Neural progenitor cell (in vitro differentiated cells): ENCODE data around the gene PGPEP1.

Experiments
- CTCF ChIP-seq: fragments of 200-600 bp; sonication (generic); IDR thresholded peaks from 2 replicates; pipeline ENCODE4 v1.5.1; 2017; ENCODE audit warnings: antibody characterized with exemption, mild to moderate bottlenecking
- EZH2 ChIP-seq: fragments of 200-600 bp; sonication (generic); IDR thresholded peaks from 2 replicates; pipeline ENCODE4 v1.6.1; 2017; ENCODE audit warnings: antibody characterized with exemption, mild to moderate bottlenecking, moderate library complexity
- EZH2phosphoT487 ChIP-seq: fragments of 200-600 bp; sonication (generic); IDR thresholded peaks from 2 replicates; pipeline ENCODE4 v1.6.1; 2017; ENCODE audit warnings: antibody characterized with exemption

DNA sequence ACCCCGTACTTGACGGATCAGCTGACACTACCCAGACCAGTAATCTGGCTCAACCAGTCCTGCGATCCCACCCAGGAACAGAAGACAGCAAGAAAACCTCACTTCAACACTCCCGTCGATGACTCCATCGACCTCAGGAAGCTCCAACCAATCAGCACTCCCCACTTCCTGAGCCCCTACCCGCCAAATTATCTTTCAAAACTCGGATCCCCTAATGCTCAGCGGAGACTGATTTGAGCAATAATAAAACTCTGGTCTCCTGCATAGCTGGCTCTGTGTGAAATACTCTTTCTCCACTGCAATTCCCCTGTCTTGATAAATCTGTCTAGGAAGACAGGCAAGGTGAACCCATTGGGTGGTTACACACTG is 18.7 kb upstream of the PGPEP1 start:
- no peak for TF ChIP-seq CTCF
- no peak for TF ChIP-seq EZH2
- no peak for TF ChIP-seq EZH2phosphoT487
